Tibial nerve (tissue), 3 donors: Measurements from ENCODE around the gene OSTF1.

Source experiments
- POLR2A ChIP-seq, 2 donors: fragments of 450-650 bp; IDR thresholded peaks; one replicate each; pipeline ENCODE4 v1.6.1; 2017; ENCODE audit warnings: antibody characterized with exemption in 2 of 2, mild to moderate bottlenecking in 2 of 2, moderate library complexity in 2 of 2
- TF ChIP-seq, protein P1 (sequence below), 5 experiments: fragments of 200-600 bp in 3 of 5; fragments of 450-650 bp in 2 of 5; sonication (generic) in 3 of 5; IDR thresholded peaks; one replicate each; pipeline ENCODE4 v1.5.1; 2016 to 2019; ENCODE audit warnings: antibody characterized with exemption in 5 of 5, mild to moderate bottlenecking in 3 of 5, moderate library complexity in 2 of 5

- TF ChIP-seq, protein P1, sequence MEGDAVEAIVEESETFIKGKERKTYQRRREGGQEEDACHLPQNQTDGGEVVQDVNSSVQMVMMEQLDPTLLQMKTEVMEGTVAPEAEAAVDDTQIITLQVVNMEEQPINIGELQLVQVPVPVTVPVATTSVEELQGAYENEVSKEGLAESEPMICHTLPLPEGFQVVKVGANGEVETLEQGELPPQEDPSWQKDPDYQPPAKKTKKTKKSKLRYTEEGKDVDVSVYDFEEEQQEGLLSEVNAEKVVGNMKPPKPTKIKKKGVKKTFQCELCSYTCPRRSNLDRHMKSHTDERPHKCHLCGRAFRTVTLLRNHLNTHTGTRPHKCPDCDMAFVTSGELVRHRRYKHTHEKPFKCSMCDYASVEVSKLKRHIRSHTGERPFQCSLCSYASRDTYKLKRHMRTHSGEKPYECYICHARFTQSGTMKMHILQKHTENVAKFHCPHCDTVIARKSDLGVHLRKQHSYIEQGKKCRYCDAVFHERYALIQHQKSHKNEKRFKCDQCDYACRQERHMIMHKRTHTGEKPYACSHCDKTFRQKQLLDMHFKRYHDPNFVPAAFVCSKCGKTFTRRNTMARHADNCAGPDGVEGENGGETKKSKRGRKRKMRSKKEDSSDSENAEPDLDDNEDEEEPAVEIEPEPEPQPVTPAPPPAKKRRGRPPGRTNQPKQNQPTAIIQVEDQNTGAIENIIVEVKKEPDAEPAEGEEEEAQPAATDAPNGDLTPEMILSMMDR (IDR thresholded peaks at IDR 0.05): no peak
- TF ChIP-seq POLR2A (IDR thresholded peaks at IDR 0.05): no peak
These were observed 59.3 kb downstream of the OSTF1 start for GRCh38 chr9:75147638-75148037.
